Nephron progenitor cell (in vitro differentiated cells): ENCODE results near the gene ECHS1.

ENCODE experiments used
- DNase-seq: peaks from one replicate; pipeline ENCODE4 v3.0.0; 2021
- H3K27ac Mint-ChIP-seq: 2 replicates; pipeline ENCODE4 v1.8.0; 2021; ENCODE audit warnings: mild to moderate bottlenecking, moderate library complexity, mixed read lengths
- H3K27me3 Mint-ChIP-seq: 2 replicates; pipeline ENCODE4 v1.8.0; 2021; ENCODE audit warnings: mild to moderate bottlenecking, low read depth, mixed read lengths; ENCODE audit not compliant: poor library complexity
- H3K36me3 Mint-ChIP-seq: 2 replicates; pipeline ENCODE4 v1.8.0; 2021; ENCODE audit warnings: low read depth, mixed read lengths
- H3K4me1 Mint-ChIP-seq: 2 replicates; pipeline ENCODE4 v1.8.0; 2021; ENCODE audit warnings: mixed read lengths
- H3K4me3 Mint-ChIP-seq: 2 replicates; pipeline ENCODE4 v1.8.0; 2021; ENCODE audit warnings: mild to moderate bottlenecking, moderate library complexity, mixed read lengths
- H3K9me3 Mint-ChIP-seq: 2 replicates; pipeline ENCODE4 v1.8.0; 2021; ENCODE audit warnings: mild to moderate bottlenecking, moderate library complexity, mixed read lengths
- CTCF ChIP-seq: fragments of 200-600 bp; sonication (generic); IDR thresholded peaks from 2 replicates; pipeline ENCODE4 v1.5.0; 2021; ENCODE audit warnings: antibody characterized with exemption

The ECHS1 gene

GRCh38 chr10:133405844-133406527, 32.8 kb upstream of the ECHS1 start:
- no peak for DNase-seq
- Mint-ChIP-seq H3K4me1 (no peaks in the 10 kb centered on the region), H3K36me3 (peaks cover 97% of the 10 kb centered on the region), H3K27ac (no peak overlapping the region), H3K27me3 (peaks cover 4% of the 10 kb centered on the region), H3K4me3 (no peak overlapping the region), H3K9me3 (peaks cover 45% of the 10 kb centered on the region)
- no peak for TF ChIP-seq CTCF

- peaks cover 38% of the 10 kb centered on the region for H3K9me3 Mint-ChIP-seq
- H3K27ac Mint-ChIP-seq = peak overlapping the region; percentile 24
- no peaks in the 10 kb centered on the region for H3K4me1 Mint-ChIP-seq
- DNase-seq = no peak
- no peak overlapping the region for H3K4me3 Mint-ChIP-seq
- peaks cover 96% of the 10 kb centered on the region for H3K36me3 Mint-ChIP-seq
- TF ChIP-seq CTCF = no peak
- H3K27me3 Mint-ChIP-seq = peaks cover 4% of the 10 kb centered on the region
Observed at GRCh38 chr10:133405272-133405671, 32.1 kb upstream of the ECHS1 start.

GRCh38 chr10:133403784-133404183, 30.6 kb upstream of the ECHS1 start:
- Mint-ChIP-seq H3K36me3 (peaks cover 93% of the 10 kb centered on the region), H3K4me1 (no peaks in the 10 kb centered on the region), H3K27me3 (peaks cover 4% of the 10 kb centered on the region), H3K9me3 (peaks cover 23% of the 10 kb centered on the region), H3K27ac (peak overlapping the region; percentile 53), H3K4me3 (no peak overlapping the region)
- DNase-seq = no peak
- no peak for TF ChIP-seq CTCF

GRCh38 chr10:133403359-133403758, 30.2 kb upstream of the ECHS1 start:
- no peaks in the 10 kb centered on the region for H3K4me1 Mint-ChIP-seq
- H3K9me3 Mint-ChIP-seq = peaks cover 19% of the 10 kb centered on the region
- DNase-seq = no peak
- H3K36me3 Mint-ChIP-seq = peaks cover 93% of the 10 kb centered on the region
- no peak for TF ChIP-seq CTCF
- peaks cover 4% of the 10 kb centered on the region for H3K27me3 Mint-ChIP-seq
- no peak overlapping the region for H3K4me3 Mint-ChIP-seq
- H3K27ac Mint-ChIP-seq = peak overlapping the region; percentile 53

GRCh38 chr10:133401981-133402725, 29.0 kb upstream of the ECHS1 start:
- DNase-seq = no peak
- peaks cover 3% of the 10 kb centered on the region for H3K27me3 Mint-ChIP-seq
- no peak overlapping the region for H3K27ac Mint-ChIP-seq
- H3K4me3 Mint-ChIP-seq = no peak overlapping the region
- H3K36me3 Mint-ChIP-seq = peaks cover 93% of the 10 kb centered on the region
- H3K4me1 Mint-ChIP-seq = peaks cover 4% of the 10 kb centered on the region
- peaks cover 7% of the 10 kb centered on the region for H3K9me3 Mint-ChIP-seq
- TF ChIP-seq CTCF = no peak

GRCh38 chr10:133401500-133401899, 28.3 kb upstream of the ECHS1 start:
- TF ChIP-seq CTCF = no peak
- H3K4me1 Mint-ChIP-seq = peaks cover 11% of the 10 kb centered on the region
- H3K36me3 Mint-ChIP-seq = peaks cover 93% of the 10 kb centered on the region
- no peak for DNase-seq
- H3K4me3 Mint-ChIP-seq = no peak overlapping the region
- peaks cover under 1% of the 10 kb centered on the region for H3K9me3 Mint-ChIP-seq
- H3K27ac Mint-ChIP-seq = peak overlapping the region; percentile 93
- peaks cover 2% of the 10 kb centered on the region for H3K27me3 Mint-ChIP-seq
